ENCODE data around the gene SNCB.

- TF ChIP-seq, protein P1, sequence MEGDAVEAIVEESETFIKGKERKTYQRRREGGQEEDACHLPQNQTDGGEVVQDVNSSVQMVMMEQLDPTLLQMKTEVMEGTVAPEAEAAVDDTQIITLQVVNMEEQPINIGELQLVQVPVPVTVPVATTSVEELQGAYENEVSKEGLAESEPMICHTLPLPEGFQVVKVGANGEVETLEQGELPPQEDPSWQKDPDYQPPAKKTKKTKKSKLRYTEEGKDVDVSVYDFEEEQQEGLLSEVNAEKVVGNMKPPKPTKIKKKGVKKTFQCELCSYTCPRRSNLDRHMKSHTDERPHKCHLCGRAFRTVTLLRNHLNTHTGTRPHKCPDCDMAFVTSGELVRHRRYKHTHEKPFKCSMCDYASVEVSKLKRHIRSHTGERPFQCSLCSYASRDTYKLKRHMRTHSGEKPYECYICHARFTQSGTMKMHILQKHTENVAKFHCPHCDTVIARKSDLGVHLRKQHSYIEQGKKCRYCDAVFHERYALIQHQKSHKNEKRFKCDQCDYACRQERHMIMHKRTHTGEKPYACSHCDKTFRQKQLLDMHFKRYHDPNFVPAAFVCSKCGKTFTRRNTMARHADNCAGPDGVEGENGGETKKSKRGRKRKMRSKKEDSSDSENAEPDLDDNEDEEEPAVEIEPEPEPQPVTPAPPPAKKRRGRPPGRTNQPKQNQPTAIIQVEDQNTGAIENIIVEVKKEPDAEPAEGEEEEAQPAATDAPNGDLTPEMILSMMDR (IDR thresholded peaks at IDR 0.05): no peak
- no peak for TF ChIP-seq POLR2A (IDR thresholded peaks at IDR 0.05)
These were observed 21.8 kb upstream of the SNCB start for GRCh38 chr5:176652136-176652535.

Data from vagina (tissue), 2 donors.